ENCODE measurements around the gene CES5A.
"Not testable (repeated sequence)": the region's sequence is repeated elsewhere in the genome, so short reads cannot be mapped to it uniquely, and the experiment has no call there.

DNA sequence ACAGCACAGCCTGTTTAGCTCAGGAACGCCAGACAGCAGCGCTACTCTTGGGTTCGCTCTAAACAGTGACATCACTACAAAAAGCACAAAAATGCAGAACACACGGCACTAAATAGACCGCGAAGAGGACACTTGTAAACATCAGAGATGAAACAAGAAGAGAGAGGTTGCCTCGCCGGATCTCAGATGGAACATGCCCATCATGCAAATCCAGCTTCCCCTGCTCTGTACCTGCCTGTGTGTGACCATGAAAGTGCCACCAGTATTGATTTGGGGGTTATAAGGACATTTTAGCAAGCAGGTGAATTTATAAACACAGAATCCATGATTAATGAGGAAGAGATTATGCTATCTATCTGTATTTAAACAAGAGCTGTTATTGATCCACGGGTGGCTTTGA, 61.4 kb downstream of the CES5A start:
- TF ChIP-seq CTCF (IDR thresholded peaks at IDR 0.05); POLR2A (IDR thresholded peaks at IDR 0.05; ENCODE audit: low read depth); POLR2AphosphoS5 (IDR thresholded peaks at IDR 0.05); EP300 (IDR thresholded peaks at IDR 0.05): not testable (repeated sequence)
